GM12874 (cell line): ENCODE measurements around the gene RB1.

Source experiments
- TF ChIP-seq, protein P1 (sequence below): IDR thresholded peaks from 2 replicates; pipeline ENCODE4 v1.5.1; 2011; ENCODE audit warnings: low read depth, mild to moderate bottlenecking, control low read depth, low read length, moderate library complexity; ENCODE audit not compliant: insufficient read depth

RB1 gene

DNA sequence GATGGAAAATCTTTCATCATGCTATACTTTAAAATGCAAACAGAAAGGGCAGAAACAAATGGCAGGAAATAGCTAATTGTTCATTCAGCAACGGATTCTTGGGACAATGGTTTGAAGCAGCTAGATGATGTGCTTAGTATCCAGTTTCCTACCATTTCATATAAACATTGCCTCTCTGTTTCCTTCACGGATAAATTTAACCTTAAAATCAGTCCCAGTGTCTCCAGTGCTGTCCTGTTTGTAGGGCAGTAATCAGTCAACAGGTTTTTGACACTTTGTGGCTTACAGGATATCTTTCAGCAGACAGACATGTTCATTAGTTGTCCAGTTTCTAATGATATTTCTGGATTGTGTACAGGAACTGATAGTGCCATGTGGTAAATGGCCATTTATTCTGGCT, 24.7 kb upstream of the RB1 start:
- TF ChIP-seq, protein P1, sequence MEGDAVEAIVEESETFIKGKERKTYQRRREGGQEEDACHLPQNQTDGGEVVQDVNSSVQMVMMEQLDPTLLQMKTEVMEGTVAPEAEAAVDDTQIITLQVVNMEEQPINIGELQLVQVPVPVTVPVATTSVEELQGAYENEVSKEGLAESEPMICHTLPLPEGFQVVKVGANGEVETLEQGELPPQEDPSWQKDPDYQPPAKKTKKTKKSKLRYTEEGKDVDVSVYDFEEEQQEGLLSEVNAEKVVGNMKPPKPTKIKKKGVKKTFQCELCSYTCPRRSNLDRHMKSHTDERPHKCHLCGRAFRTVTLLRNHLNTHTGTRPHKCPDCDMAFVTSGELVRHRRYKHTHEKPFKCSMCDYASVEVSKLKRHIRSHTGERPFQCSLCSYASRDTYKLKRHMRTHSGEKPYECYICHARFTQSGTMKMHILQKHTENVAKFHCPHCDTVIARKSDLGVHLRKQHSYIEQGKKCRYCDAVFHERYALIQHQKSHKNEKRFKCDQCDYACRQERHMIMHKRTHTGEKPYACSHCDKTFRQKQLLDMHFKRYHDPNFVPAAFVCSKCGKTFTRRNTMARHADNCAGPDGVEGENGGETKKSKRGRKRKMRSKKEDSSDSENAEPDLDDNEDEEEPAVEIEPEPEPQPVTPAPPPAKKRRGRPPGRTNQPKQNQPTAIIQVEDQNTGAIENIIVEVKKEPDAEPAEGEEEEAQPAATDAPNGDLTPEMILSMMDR, result no peak

DNA sequence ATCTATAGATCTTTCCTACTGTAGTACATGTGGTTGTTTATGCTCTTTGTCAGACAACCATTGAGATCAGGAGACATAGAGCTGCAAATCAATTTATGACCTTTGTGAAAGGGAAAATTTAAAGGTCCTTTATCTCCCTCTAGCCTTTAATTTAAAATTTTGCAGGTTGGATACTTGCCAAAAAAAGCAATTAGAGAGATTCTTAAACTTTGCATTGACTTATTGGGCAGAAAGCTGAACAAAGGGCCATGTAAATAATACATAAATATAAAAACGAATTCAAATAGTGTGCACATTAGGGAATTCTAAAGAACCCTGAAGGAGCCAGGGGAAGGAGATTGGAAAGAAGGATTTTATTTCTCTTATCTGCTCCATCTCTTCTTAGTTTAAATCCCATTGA, 22.0 kb upstream of the RB1 start:
- TF ChIP-seq, protein P1, result no peak

DNA sequence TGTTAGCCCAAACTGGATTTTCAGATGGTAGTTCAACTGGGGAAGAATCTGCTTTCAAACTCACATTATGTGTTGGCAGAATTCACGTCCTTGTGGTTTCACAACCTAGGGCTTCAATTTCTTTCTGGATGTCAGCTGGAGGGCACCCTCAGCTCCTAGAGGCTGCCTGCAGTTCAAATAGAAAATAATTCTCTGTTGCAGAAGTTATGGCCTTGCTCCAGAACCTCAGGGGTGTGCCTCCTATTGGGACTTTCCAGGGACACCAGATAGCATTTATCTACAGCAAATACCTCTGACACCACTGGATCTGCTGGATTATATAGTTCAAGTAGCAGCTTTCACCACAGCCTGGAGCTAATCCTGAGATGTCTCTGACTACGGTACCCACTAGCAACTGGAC, 11.8 kb upstream of the RB1 start:
- TF ChIP-seq, protein P1, result no peak

DNA sequence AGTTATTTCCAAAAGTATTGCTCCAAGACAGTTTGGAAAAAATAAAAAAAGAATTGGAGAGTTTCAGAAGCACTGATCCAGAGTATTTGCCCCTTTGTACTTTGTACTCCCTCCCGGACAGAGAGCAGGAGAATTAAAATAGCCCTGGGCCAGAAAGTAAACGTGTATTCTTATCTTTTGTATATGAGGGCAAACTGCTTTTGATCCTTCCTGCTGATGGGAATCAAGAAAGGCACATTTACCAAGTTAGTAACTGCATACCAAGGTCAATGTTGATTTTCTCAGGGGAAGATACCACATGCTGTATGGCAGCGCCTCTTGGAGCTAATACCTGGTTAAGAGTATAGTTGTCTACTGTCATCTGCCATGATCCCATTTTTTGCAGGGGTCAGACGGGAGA, 10.9 kb upstream of the RB1 start:
- TF ChIP-seq, protein P1, result no peak

DNA sequence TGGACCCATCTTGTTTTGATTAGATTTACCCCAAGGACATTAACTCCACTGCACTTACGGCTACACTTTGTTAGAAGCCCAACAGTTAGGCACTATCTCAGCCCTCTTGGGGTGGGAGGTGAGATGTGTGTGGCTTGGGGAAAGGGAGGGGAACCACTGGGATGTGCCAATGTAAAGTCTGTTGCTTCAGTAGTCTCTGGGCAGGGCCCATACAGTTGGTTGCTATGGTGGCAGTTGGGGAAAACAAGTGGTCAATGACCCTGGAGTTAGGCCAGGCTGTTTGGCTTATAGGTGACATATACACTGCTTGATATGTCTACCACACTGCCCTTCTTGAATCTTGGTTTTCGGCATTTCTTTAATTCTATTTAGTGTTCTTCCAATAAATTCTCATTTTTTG, 8.9 kb upstream of the RB1 start:
- TF ChIP-seq, protein P1, result no peak

DNA sequence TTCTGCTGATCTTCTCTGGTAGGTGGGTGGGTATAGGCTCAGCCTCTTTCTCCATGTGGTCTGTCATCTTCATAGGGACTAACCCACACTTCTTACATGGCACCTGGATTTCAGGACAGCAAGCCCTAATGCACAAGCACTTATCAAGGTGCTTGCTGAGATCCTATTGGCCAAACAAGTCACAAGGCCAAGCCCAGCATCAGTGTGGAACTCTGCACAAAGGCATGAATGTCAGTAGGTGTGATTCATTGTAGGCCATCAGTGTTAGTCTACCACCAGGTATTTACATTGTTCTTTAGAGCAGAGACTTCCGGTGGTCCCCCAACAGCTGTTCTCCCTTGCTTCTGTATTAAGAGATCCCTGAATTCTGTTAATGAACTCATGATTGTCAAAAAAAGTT, 8.3 kb upstream of the RB1 start:
- TF ChIP-seq, protein P1, result no peak

DNA sequence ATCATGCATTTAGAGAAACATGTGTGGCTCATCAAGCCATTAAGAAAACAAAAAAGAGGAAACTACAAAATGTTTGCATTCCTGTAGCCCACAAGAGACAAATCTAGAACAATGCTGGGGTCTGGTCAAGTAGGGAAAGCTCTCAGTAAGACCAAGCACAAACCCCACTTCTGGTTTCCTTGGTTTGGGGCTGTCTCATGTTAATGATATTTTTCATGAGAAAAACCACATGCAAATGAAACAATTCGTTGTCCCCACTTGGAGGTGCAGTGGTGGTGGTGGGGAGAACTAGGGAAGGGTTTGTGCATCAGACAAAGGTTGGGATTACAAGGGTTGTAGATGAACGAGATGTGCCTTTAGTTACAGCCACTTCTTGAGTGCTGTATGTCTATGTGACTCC, 7.0 kb upstream of the RB1 start:
- TF ChIP-seq, protein P1, result no peak

DNA sequence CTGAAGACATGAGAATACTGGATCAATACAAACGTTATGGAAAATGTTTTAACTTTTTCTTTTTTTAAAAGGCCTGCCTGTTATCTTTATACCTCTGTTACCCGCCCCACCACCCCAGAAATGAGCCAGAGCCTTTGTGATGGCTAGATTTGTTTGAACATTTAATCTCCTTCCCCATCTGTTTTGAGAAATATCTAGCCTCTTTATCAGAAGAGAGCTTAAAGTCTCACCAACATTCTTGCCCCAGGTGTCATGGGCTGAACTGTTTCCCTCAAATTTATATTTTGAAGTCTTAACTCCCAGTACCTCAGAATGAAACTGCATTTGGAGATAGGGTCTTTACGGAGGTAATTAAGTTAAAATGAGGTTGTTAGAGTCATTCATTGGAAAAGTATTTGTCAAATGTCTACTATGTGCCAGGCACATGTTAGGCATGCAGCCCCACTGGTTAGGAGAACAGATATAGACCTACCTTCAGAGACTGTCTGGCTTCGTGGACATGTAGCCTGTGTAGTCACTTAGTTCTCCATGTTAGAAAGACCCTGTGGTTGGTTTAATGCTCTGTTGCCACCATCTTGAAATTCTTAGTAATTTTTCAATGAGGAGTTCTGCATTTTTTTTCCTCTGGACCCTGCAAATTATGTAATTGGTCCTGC, 6.3 kb upstream of the RB1 start:
- TF ChIP-seq, protein P1, result no peak
